H1 (cell line): Measurements from ENCODE around the gene KIAA1614. TPM values are rescaled to one million over a fixed set of nuclear protein-coding genes. Genes with fewer than 3 reads are reported as not detected.

Source experiments
- CTCF ChIA-PET: fragments of 300-600 bp; sonication (Branson Sonifier 250); formaldehyde crosslinking; loops from one replicate; lab custom pipeline; 2021; ENCODE audit not compliant: partially characterized antibody; lab: Charles Lee
- POLR2A ChIA-PET: fragments of 300-600 bp; sonication (Branson Sonifier 250); formaldehyde crosslinking; loops from one replicate; lab custom pipeline; 2021; ENCODE audit warnings: inconsistent platforms; ENCODE audit not compliant: partially characterized antibody; lab: Charles Lee
- DNase-seq, 2 experiments: peaks; one replicate each; pipeline versions ENCODE4 v3.0.0 to v3.0.0-alpha.2; 2010 to 2022; ENCODE audit warnings: low spot score in 2 of 2, low read depth in 1 of 2, mixed read lengths in 1 of 2
- FAIRE-seq: peaks from 2 replicates; lab custom pipeline; 2011; peaks lifted over from hg19 to GRCh38; lab: Jason Lieb, UNC
- H2AFZ ChIP-seq: 2 replicates; pipeline ENCODE4 v1.8.1; 2012; ENCODE audit warnings: low read length, inconsistent platforms
- H2AK5ac ChIP-seq: 2 replicates; pipeline ENCODE4 v1.6.1; 2013; ENCODE audit warnings: low read depth, low read length
- H2BK120ac ChIP-seq: replicated peaks from 2 replicates; pipeline ENCODE3; 2013; ENCODE audit warnings: low read depth, low read length, inconsistent platforms
- H2BK12ac ChIP-seq: 2 replicates; pipeline ENCODE4 v1.6.1; 2013; ENCODE audit warnings: low read depth, low read length
- H2BK15ac ChIP-seq: 2 replicates; pipeline ENCODE4 v1.6.1; 2013; ENCODE audit warnings: low read length
- H2BK20ac ChIP-seq: 2 replicates; pipeline ENCODE4 v1.6.1; 2013; ENCODE audit warnings: low read length
- H2BK5ac ChIP-seq: 2 replicates; pipeline ENCODE4 v1.6.1; 2013; ENCODE audit warnings: low read depth, low read length
- H3K14ac ChIP-seq: 2 replicates; pipeline ENCODE4 v1.6.1; 2013; ENCODE audit warnings: inconsistent platforms; ENCODE audit not compliant: insufficient read length
- H3K18ac ChIP-seq: 2 replicates; pipeline ENCODE4 v1.6.1; 2013; ENCODE audit warnings: low read length; ENCODE audit errors: extremely low read depth
- H3K23ac ChIP-seq: 2 replicates; pipeline ENCODE4 v1.6.1; 2013; ENCODE audit warnings: inconsistent platforms; ENCODE audit not compliant: insufficient read length
- H3K23me2 ChIP-seq: 2 replicates; pipeline ENCODE4 v1.6.1; 2013; ENCODE audit warnings: low read depth, low read length
- H3K27ac ChIP-seq: 2 replicates; pipeline ENCODE4 v1.6.1; 2011; ENCODE audit warnings: low read depth, low read length, inconsistent platforms
- H3K27me3 ChIP-seq, 4 experiments: replicated peaks in 1 of 4; 1 replicate in 1 of 4; 2 replicates in 3 of 4; pipeline versions ENCODE4 v1.6.1 to v1.8.1; 2011 to 2013; ENCODE audit warnings: low read length in 3 of 4, mild to moderate bottlenecking in 3 of 4, inconsistent platforms in 2 of 4, mixed read lengths in 2 of 4, moderate library complexity in 1 of 4; ENCODE audit not compliant: control insufficient read depth in 3 of 4, insufficient read depth in 3 of 4; ENCODE audit errors: extremely low read depth in 1 of 4
- H3K36me3 ChIP-seq, 4 experiments: 2 replicates each; pipeline versions ENCODE4 v1.6.1 to v1.8.1; 2011 to 2013; ENCODE audit warnings: mild to moderate bottlenecking in 4 of 4, low read length in 3 of 4, moderate library complexity in 2 of 4, control low read depth in 1 of 4, inconsistent platforms in 1 of 4; ENCODE audit not compliant: insufficient read depth in 4 of 4, control insufficient read depth in 2 of 4
- H3K4ac ChIP-seq: replicated peaks from 2 replicates; pipeline ENCODE3; 2013; ENCODE audit warnings: low read length, low read depth, mixed read lengths, inconsistent platforms; ENCODE audit not compliant: insufficient read length
- H3K4me1 ChIP-seq, 4 experiments: replicated peaks in 1 of 4; 1 replicate in 1 of 4; 2 replicates in 3 of 4; pipeline versions ENCODE4 v1.6.1 to v1.8.1; 2011 to 2013; ENCODE audit warnings: low read length in 3 of 4, inconsistent platforms in 2 of 4, mixed read lengths in 1 of 4; ENCODE audit not compliant: insufficient read depth in 4 of 4, control insufficient read depth in 3 of 4
- H3K4me2 ChIP-seq, 2 experiments: 2 replicates each; pipeline versions ENCODE4 v1.6.1 to v1.8.1; 2011 to 2013; ENCODE audit warnings: low read depth in 2 of 2, low read length in 2 of 2, control low read depth in 1 of 2, inconsistent platforms in 1 of 2, mild to moderate bottlenecking in 1 of 2; ENCODE audit not compliant: insufficient read depth in 1 of 2
- H3K4me3 ChIP-seq, 4 experiments: fragments of 200-600, 300-600 bp in 1 of 4; sonication (generic), shearing (Covaris generic), sonication (Bioruptor Twin) in 1 of 4; 2 replicates each; pipeline versions ENCODE4 v1.5.1 to v1.8.1; 2011 to 2016; ENCODE audit warnings: low read length in 4 of 4, low read depth in 3 of 4, control low read depth in 2 of 4, inconsistent platforms in 2 of 4, mild to moderate bottlenecking in 2 of 4, mixed read lengths in 1 of 4, moderate library complexity in 1 of 4; ENCODE audit not compliant: insufficient read depth in 2 of 4; ENCODE audit errors: extremely low read depth in 1 of 4
- H3K56ac ChIP-seq: replicated peaks from 2 replicates; pipeline ENCODE3; 2013; ENCODE audit warnings: low read depth, mild to moderate bottlenecking, mixed read lengths, low read length, inconsistent platforms; ENCODE audit not compliant: insufficient read length
- H3K79me1 ChIP-seq: 2 replicates; pipeline ENCODE4 v1.6.1; 2013; ENCODE audit warnings: low read depth, low read length, control low read depth
- H3K79me2 ChIP-seq, 2 experiments: 2 replicates each; pipeline versions ENCODE4 v1.6.1 to v1.8.1; 2012 to 2013; ENCODE audit warnings: low read length in 2 of 2, mild to moderate bottlenecking in 2 of 2, inconsistent platforms in 1 of 2; ENCODE audit not compliant: insufficient read depth in 2 of 2, control insufficient read depth in 1 of 2
- H3K9ac ChIP-seq, 4 experiments: replicated peaks in 1 of 4; 1 replicate in 1 of 4; 2 replicates in 3 of 4; pipeline versions ENCODE4 v1.6.1 to v1.8.1; 2011 to 2013; ENCODE audit warnings: low read depth in 3 of 4, low read length in 3 of 4, control low read depth in 2 of 4, mild to moderate bottlenecking in 2 of 4, moderate library complexity in 2 of 4, inconsistent platforms in 1 of 4; ENCODE audit errors: extremely low read depth in 1 of 4
- H3K9me3 ChIP-seq, 2 experiments: 2 replicates each; pipeline versions ENCODE4 v1.6.1 to v1.8.1; 2012 to 2013; ENCODE audit warnings: mild to moderate bottlenecking in 2 of 2, moderate library complexity in 2 of 2, control low read depth in 1 of 2, inconsistent platforms in 1 of 2, low read depth in 1 of 2, low read length in 1 of 2, mixed read lengths in 1 of 2; ENCODE audit not compliant: insufficient read depth in 2 of 2
- H4K20me1 ChIP-seq, 2 experiments: replicated peaks in 1 of 2; 2 replicates each; pipeline versions ENCODE3 to v1.8.1; 2011 to 2013; ENCODE audit warnings: inconsistent platforms in 2 of 2, low read length in 2 of 2, mild to moderate bottlenecking in 1 of 2; ENCODE audit not compliant: insufficient read depth in 2 of 2, control insufficient read depth in 1 of 2
- H4K5ac ChIP-seq: 2 replicates; pipeline ENCODE4 v1.6.1; 2013; ENCODE audit warnings: low read length, low read depth, mixed read lengths, inconsistent platforms; ENCODE audit not compliant: insufficient read length
- H4K8ac ChIP-seq: 2 replicates; pipeline ENCODE4 v1.8.0; 2013; ENCODE audit warnings: mild to moderate bottlenecking, moderate library complexity, low read length, inconsistent platforms; ENCODE audit not compliant: insufficient read depth; ENCODE audit errors: extremely low read depth
- H4K91ac ChIP-seq: replicated peaks from 2 replicates; pipeline ENCODE3; 2013; ENCODE audit warnings: low read length, mixed read lengths, inconsistent platforms; ENCODE audit not compliant: insufficient read length
- ATF3 ChIP-seq: IDR thresholded peaks from 2 replicates; pipeline ENCODE4 v1.6.1; 2011; ENCODE audit warnings: low read depth, mild to moderate bottlenecking, low read length; ENCODE audit not compliant: insufficient read depth
- CBX5 ChIP-seq: fragments of 300-800, 300-1000 bp; sonication (generic); IDR thresholded peaks from 2 replicates; pipeline ENCODE4 v1.7.1; 2016; ENCODE audit warnings: antibody characterized with exemption, low read length, low read depth
- CREB1 ChIP-seq: IDR thresholded peaks from 2 replicates; pipeline ENCODE4 v1.6.1; 2012; ENCODE audit warnings: inconsistent platforms
- FOSL1 ChIP-seq: IDR thresholded peaks from 2 replicates; pipeline ENCODE4 v1.6.1; 2011; ENCODE audit warnings: mild to moderate bottlenecking, low read depth, low read length, moderate library complexity; ENCODE audit not compliant: insufficient read depth
- KDM5A ChIP-seq: fragments of 200-600 bp; IDR thresholded peaks from 2 replicates; pipeline ENCODE4 v1.7.1; 2012; ENCODE audit warnings: mild to moderate bottlenecking, low read length, inconsistent platforms, mixed read lengths
- NANOG ChIP-seq: IDR thresholded peaks from 2 replicates; pipeline ENCODE4 v1.6.1; 2011; ENCODE audit warnings: low read length, low read depth, mild to moderate bottlenecking, inconsistent platforms; ENCODE audit not compliant: insufficient read depth, poor library complexity, severe bottlenecking
- NRF1 ChIP-seq: IDR thresholded peaks from 2 replicates; pipeline ENCODE4 v1.6.1; 2011; ENCODE audit warnings: mild to moderate bottlenecking, low read depth, low read length, improper control_type of control experiment
- RFX5 ChIP-seq: IDR thresholded peaks from 2 replicates; pipeline ENCODE4 v1.6.1; 2011; ENCODE audit warnings: low read depth, low read length, improper control_type of control experiment, borderline replicate concordance
- RNF2 ChIP-seq: fragments of 200-900, 300-1000 bp; sonication (generic); IDR thresholded peaks from 2 replicates; pipeline ENCODE4 v1.7.1; 2016; ENCODE audit warnings: borderline replicate concordance, low read depth, mild to moderate bottlenecking, antibody characterized with exemption, low read length; ENCODE audit not compliant: poor library complexity, severe bottlenecking; ENCODE audit errors: missing control alignments
- SP4 ChIP-seq: IDR thresholded peaks from 2 replicates; pipeline ENCODE4 v1.6.1; 2012; ENCODE audit warnings: low read length, inconsistent platforms
- TAF7 ChIP-seq: optimal IDR thresholded peaks from 2 replicates; pipeline ENCODE3; 2011; ENCODE audit warnings: low read depth, mild to moderate bottlenecking, inconsistent platforms, low read length, moderate library complexity, borderline replicate concordance
- YY1 ChIP-seq: IDR thresholded peaks from 2 replicates; pipeline ENCODE4 v1.6.1; 2011; ENCODE audit warnings: low read depth, mild to moderate bottlenecking, low read length
- WGBS, 2 experiments: shearing (Covaris generic) in 1 of 2; methylation state at CpG; one replicate each; pipeline versions ENCODE4 v1.1.6 to v1.1.7; 2013 to 2015; ENCODE audit warnings: low lambda C conversion rate in 2 of 2, mixed read lengths in 2 of 2, inconsistent platforms in 1 of 2, low coverage in 1 of 2, missing lambda C conversion rate in 1 of 2; ENCODE audit not compliant: insufficient replicate concordance in 2 of 2, insufficient coverage in 1 of 2, insufficient read length in 1 of 2; ENCODE audit errors: extremely low coverage in 1 of 2, missing lambda C conversion rate in 1 of 2; 5-methylcytosine and 5-hydroxymethylcytosine counted together
- polyA plus RNA-seq, 7 experiments: library from polyadenylated mRNA; depleted of rRNA in 3 of 7; stranded (reverse) in 5 of 7; unstranded in 2 of 7; fragments of >200 nt in 5 of 7; fragments of 200-250 nt in 2 of 7; gene quantifications; 1 replicate in 5 of 7; 2 replicates in 1 of 7; 4 replicates in 1 of 7; pipeline versions ENCODE4 v1.2.1 to v1.2.3, GENCODE V29; 2011 to 2013; ENCODE audit warnings: missing spikeins in 2 of 7, mixed read lengths in 2 of 7
- total RNA-seq: library from RNA; stranded (reverse); fragmentation: NEBNext Ultra II Directional; extraction: Animal tissue kit (Norgen Biotek cat#: 25700); gene quantifications from 2 replicates; pipeline ENCODE4 v1.2.1, GENCODE V29; 2021

KIAA1614 gene
- total and polyA plus RNA-seq, 2 of the 8 experiments (the other 6 are each of a cell fraction or from before 2014, with no cell fraction given) = 1.3 to 3.1 TPM

- H3K18ac ChIP-seq = no peak overlapping the region
- no peak overlapping the region for H2AFZ ChIP-seq
- ChIA-PET POLR2A (interaction anchor here (1.3 kb wide), 1 partner anchor 9 kb away, joined by 4 read pairs; no protein-coding TSS in a partner anchor), CTCF (interaction anchor here (1.1 to 3.1 kb wide), 3 partner anchors 10 to 386 kb away, joined by 3 to 10 read pairs (median 5); no protein-coding TSS in a partner anchor)
- no peaks in the 10 kb centered on the region for H3K79me1 ChIP-seq
- H3K79me2 ChIP-seq = no peaks in the 10 kb centered on the region
- H3K9ac ChIP-seq = no peak overlapping the region
- no peak overlapping the region for H4K91ac ChIP-seq
- no peaks in the 10 kb centered on the region for H4K20me1 ChIP-seq
- WGBS, 2 experiments = 96% methylated on average over 10 of the region's 10 CpGs; no CpG with 5 or more reads in 1 of the 2 experiments
- DNase-seq = no peak
- no peaks in the 10 kb centered on the region for H3K36me3 ChIP-seq
- no peak overlapping the region for H3K14ac ChIP-seq
- H4K5ac ChIP-seq = no peak overlapping the region
- H2BK5ac ChIP-seq = no peak overlapping the region
- H2BK20ac ChIP-seq = 0 out of 2 replicates have a peak overlapping the region, but pooled peaks have one; percentile 18
- H3K23me2 ChIP-seq = peaks cover 2% of the 10 kb centered on the region
- no peak overlapping the region for H3K4me3 ChIP-seq
- H3K9me3 ChIP-seq = no peaks in the 10 kb centered on the region
- no peaks in the 10 kb centered on the region; a peak in 1 of 7 replicates for H3K27me3 ChIP-seq
- H2BK12ac ChIP-seq = 0 out of 2 replicates have a peak overlapping the region, but pooled peaks have one; percentile 27
- H3K4me1 ChIP-seq = peaks cover 12 to 21% (median 16%) of the 10 kb centered on the region in 4 experiments
- H3K4ac ChIP-seq = no peak overlapping the region
- no peak overlapping the region for H3K56ac ChIP-seq
- no peak for FAIRE-seq
- H3K23ac ChIP-seq = no peak overlapping the region
- H2BK120ac ChIP-seq = no peak overlapping the region
- H3K27ac ChIP-seq = no peak overlapping the region
- H2BK15ac ChIP-seq = 0 out of 2 replicates have a peak overlapping the region, but pooled peaks have one; percentile 46
- no peak overlapping the region for H2AK5ac ChIP-seq
- H3K4me2 ChIP-seq = no peak overlapping the region
- no peak overlapping the region for H4K8ac ChIP-seq
- TF ChIP-seq CREB1 (no peak), TAF7 (no peak), ATF3 (no peak), NRF1 (no peak), YY1 (no peak), CBX5 (no peak), NANOG (no peak), FOSL1 (no peak), KDM5A (no peak), RNF2 (no peak), SP4 (no peak), RFX5 (no peak)
Measured at GRCh38 chr1:180918519-180918918, 5.8 kb downstream of the KIAA1614 start.
